GM12892 (cell line): Measurements from ENCODE around the gene MELTF.

Experiments
- DNase-seq: peaks from one replicate; pipeline ENCODE4 v3.0.0; 2011; ENCODE audit not compliant: insufficient read length
- FAIRE-seq: peaks from 2 replicates; lab custom pipeline; 2011; peaks lifted over from hg19 to GRCh38; lab: Jason Lieb, UNC
- POLR2A ChIP-seq: IDR thresholded peaks from 2 replicates; pipeline ENCODE4 v1.6.1; 2011; ENCODE audit warnings: low read depth, low read length, control low read depth
- POLR2AphosphoS5 ChIP-seq: IDR thresholded peaks from 2 replicates; pipeline ENCODE4 v1.6.1; 2011; ENCODE audit warnings: low read depth, low read length, control low read depth
- TAF1 ChIP-seq: IDR thresholded peaks from 2 replicates; pipeline ENCODE4 v1.6.1; 2011; ENCODE audit warnings: low read depth, mild to moderate bottlenecking, control low read depth, low read length, borderline replicate concordance

Gene MELTF

GRCh38 chr3:196983186-196983585, 46.4 kb downstream of the MELTF start:
- no peak for DNase-seq
- FAIRE-seq: no peak
- no peak for TF ChIP-seq POLR2AphosphoS5
- no peak for TF ChIP-seq POLR2A
- no peak for TF ChIP-seq TAF1

- DNase-seq (no peak), FAIRE-seq (no peak)
- no peak for TF ChIP-seq POLR2AphosphoS5
- TF ChIP-seq POLR2A: no peak
- no peak for TF ChIP-seq TAF1
Measured at GRCh38 chr3:196981657-196982056, 48.0 kb downstream of the MELTF start.

GRCh38 chr3:196979545-196979944, 50.1 kb downstream of the MELTF start:
- TF ChIP-seq TAF1 (no peak), POLR2AphosphoS5 (no peak), POLR2A (no peak)
- no peak for FAIRE-seq

GRCh38 chr3:196976941-196977340, 52.7 kb downstream of the MELTF start:
- DNase-seq (no peak), FAIRE-seq (no peak)
- no peak for TF ChIP-seq POLR2A

More at GRCh38 chr3:196979545-196979944, 50.1 kb downstream of the MELTF start:
- DNase-seq: no peak

- no peak for FAIRE-seq
- no peak for DNase-seq
- TF ChIP-seq TAF1 (no peak), POLR2AphosphoS5 (no peak), POLR2A (no peak)
Measured at GRCh38 chr3:196975349-196975748, 54.3 kb downstream of the MELTF start.

- FAIRE-seq (no peak), DNase-seq (no peak)
- TF ChIP-seq TAF1: no peak
- no peak for TF ChIP-seq POLR2AphosphoS5
- no peak for TF ChIP-seq POLR2A
Measured at GRCh38 chr3:196974661-196975060, 55.0 kb downstream of the MELTF start.

GRCh38 chr3:196971094-196971698, 58.4 kb downstream of the MELTF start:
- DNase-seq: no peak
- no peak for FAIRE-seq
- TF ChIP-seq POLR2AphosphoS5 (no peak), TAF1 (no peak), POLR2A (no peak)

- TF ChIP-seq POLR2AphosphoS5 (no peak), POLR2A (no peak), TAF1 (no peak)
- no peak for FAIRE-seq
Measured at GRCh38 chr3:196970547-196971093, 59.0 kb downstream of the MELTF start.

GRCh38 chr3:196969660-196970546, 59.7 kb downstream of the MELTF start:
- TF ChIP-seq POLR2AphosphoS5: no peak
- no peak for TF ChIP-seq TAF1
- no peak for TF ChIP-seq POLR2A
- DNase-seq (peak; percentile 84), FAIRE-seq (peak; percentile 91)

More at GRCh38 chr3:196970547-196971093, 59.0 kb downstream of the MELTF start:
- no peak for DNase-seq

GRCh38 chr3:196969134-196969659, 60.4 kb downstream of the MELTF start:
- peak; percentile 55 for DNase-seq
- TF ChIP-seq POLR2A: no peak
- 0 out of 2 replicates have a peak, but pooled peaks have one; percentile 17 for TF ChIP-seq TAF1
- FAIRE-seq: peak; percentile 5

- FAIRE-seq (peak; percentile 73), DNase-seq (peak; percentile 63)
- TF ChIP-seq TAF1: no peak
- TF ChIP-seq POLR2A: peak; percentile 46; the same call in 1 of the 2 replicates
Measured at GRCh38 chr3:196968233-196969133, 61.1 kb downstream of the MELTF start, which contains the start of gene PIGZ. PIGZ (minus strand) TSS chr3:196968833; CDS start chr3:196952031, 16,802 bp downstream.
